Astrocyte (in vitro differentiated cells and primary cell): ENCODE data around the gene IKBKE. TPM values are rescaled to one million over a fixed set of nuclear protein-coding genes. Genes with fewer than 3 reads are reported as not detected.
A peak's percentile ranks its signal among the peaks of the same experiment; 100 is the strongest.

Source experiments
- DNase-seq: peaks from one replicate; pipeline ENCODE4 v3.0.0-alpha.2; 2010; ENCODE audit warnings: low read depth
- FAIRE-seq: peaks from 2 replicates; lab custom pipeline; 2011; peaks lifted over from hg19 to GRCh38; lab: Jason Lieb, UNC
- H2AFZ ChIP-seq: 2 replicates; pipeline ENCODE4 v1.6.0; 2012; ENCODE audit warnings: low read depth, low read length, inconsistent platforms
- H3K27ac ChIP-seq: 2 replicates; pipeline ENCODE4 v1.5.1; 2011; ENCODE audit warnings: low read depth, low read length, inconsistent platforms
- H3K27me3 ChIP-seq: 2 replicates; pipeline ENCODE4 v1.6.0; 2011; ENCODE audit warnings: low read length, inconsistent platforms; ENCODE audit not compliant: insufficient read depth
- H3K36me3 ChIP-seq: 2 replicates; pipeline ENCODE4 v1.5.1; 2011; ENCODE audit warnings: low read length, inconsistent platforms; ENCODE audit not compliant: insufficient read depth
- H3K4me1 ChIP-seq: 2 replicates; pipeline ENCODE4 v1.5.1; 2011; ENCODE audit warnings: low read length, inconsistent platforms; ENCODE audit not compliant: insufficient read depth
- H3K4me2 ChIP-seq: 2 replicates; pipeline ENCODE4 v1.6.0; 2012; ENCODE audit warnings: low read length, inconsistent platforms
- H3K4me3 ChIP-seq: 2 replicates; pipeline ENCODE4 v1.5.1; 2011; ENCODE audit warnings: low read depth, mild to moderate bottlenecking, low read length, inconsistent platforms; ENCODE audit not compliant: insufficient read depth
- H3K79me2 ChIP-seq: 2 replicates; pipeline ENCODE4 v1.6.0; 2012; ENCODE audit warnings: mild to moderate bottlenecking, low read length, inconsistent platforms; ENCODE audit not compliant: insufficient read depth
- H3K9ac ChIP-seq: 2 replicates; pipeline ENCODE4 v1.6.0; 2012; ENCODE audit warnings: mild to moderate bottlenecking, low read length, inconsistent platforms
- H3K9me3 ChIP-seq: 2 replicates; pipeline ENCODE4 v1.5.1; 2012; ENCODE audit warnings: low read depth, mild to moderate bottlenecking, low read length, inconsistent platforms; ENCODE audit not compliant: insufficient read depth
- H4K20me1 ChIP-seq: 2 replicates; pipeline ENCODE4 v1.6.0; 2012; ENCODE audit warnings: low read length, inconsistent platforms; ENCODE audit not compliant: insufficient read depth
- H3K27ac Mint-ChIP-seq: one replicate; pipeline ENCODE4 v1.8.0; 2021; ENCODE audit warnings: mild to moderate bottlenecking, mixed read lengths; ENCODE audit not compliant: unreplicated experiment
- H3K27me3 Mint-ChIP-seq: one replicate; pipeline ENCODE4 v1.8.0; 2021; ENCODE audit warnings: low read depth, mixed read lengths; ENCODE audit not compliant: unreplicated experiment
- H3K36me3 Mint-ChIP-seq: one replicate; pipeline ENCODE4 v1.8.0; 2021; ENCODE audit warnings: low read depth, mixed read lengths; ENCODE audit not compliant: unreplicated experiment
- H3K4me1 Mint-ChIP-seq: one replicate; pipeline ENCODE4 v1.8.0; 2021; ENCODE audit warnings: low read depth, mixed read lengths; ENCODE audit not compliant: unreplicated experiment
- H3K4me3 Mint-ChIP-seq: one replicate; pipeline ENCODE4 v1.8.0; 2021; ENCODE audit warnings: mild to moderate bottlenecking, moderate library complexity, mixed read lengths; ENCODE audit not compliant: unreplicated experiment
- H3K9me3 Mint-ChIP-seq: one replicate; pipeline ENCODE4 v1.8.0; 2021; ENCODE audit warnings: mild to moderate bottlenecking, mixed read lengths; ENCODE audit not compliant: unreplicated experiment
- CTCF ChIP-seq: IDR thresholded peaks from 2 replicates; pipeline ENCODE4 v1.5.1; 2011; ENCODE audit warnings: low read depth, mild to moderate bottlenecking, inconsistent platforms, low read length, moderate library complexity; ENCODE audit not compliant: insufficient read depth
- EZH2 ChIP-seq: IDR thresholded peaks from 2 replicates; pipeline ENCODE4 v1.6.1; 2012; ENCODE audit warnings: mild to moderate bottlenecking, low read length, inconsistent platforms; ENCODE audit not compliant: insufficient read depth
- total RNA-seq: library from RNA; stranded (reverse); gene quantifications from 2 replicates; pipeline ENCODE4 v1.2.1, GENCODE V29; 2021

The IKBKE gene
- total RNA-seq, 1 donor from 2014 or later, result 17.0 TPM

- Mint-ChIP-seq H3K36me3 (no peaks in the 10 kb centered on the region), H3K4me3 (no peak overlapping the region), H3K4me1 (peaks cover 15% of the 10 kb centered on the region), H3K9me3 (no peaks in the 10 kb centered on the region), H3K27me3 (peaks cover 53% of the 10 kb centered on the region), H3K27ac (no peak overlapping the region)
- no peaks in the 10 kb centered on the region for H3K9me3 ChIP-seq
- DNase-seq, result no peak
- peaks cover 7% of the 10 kb centered on the region for H4K20me1 ChIP-seq
- H3K4me3 ChIP-seq, result no peak overlapping the region
- no peaks in the 10 kb centered on the region for H3K79me2 ChIP-seq
- peaks cover 26% of the 10 kb centered on the region for H3K4me1 ChIP-seq
- FAIRE-seq, result no peak
- no peak overlapping the region for H3K27ac ChIP-seq
- no peaks in the 10 kb centered on the region for H3K36me3 ChIP-seq
- H3K4me2 ChIP-seq, result peak overlapping the region; percentile 61
- H3K27me3 ChIP-seq, result peaks cover 33% of the 10 kb centered on the region
- H3K9ac ChIP-seq, result no peak overlapping the region
- no peak overlapping the region for H2AFZ ChIP-seq
- TF ChIP-seq EZH2, result no peak
- no peak for TF ChIP-seq CTCF
Measured at GRCh38 chr1:206512058-206512850, 42.0 kb downstream of the IKBKE start.

DNA sequence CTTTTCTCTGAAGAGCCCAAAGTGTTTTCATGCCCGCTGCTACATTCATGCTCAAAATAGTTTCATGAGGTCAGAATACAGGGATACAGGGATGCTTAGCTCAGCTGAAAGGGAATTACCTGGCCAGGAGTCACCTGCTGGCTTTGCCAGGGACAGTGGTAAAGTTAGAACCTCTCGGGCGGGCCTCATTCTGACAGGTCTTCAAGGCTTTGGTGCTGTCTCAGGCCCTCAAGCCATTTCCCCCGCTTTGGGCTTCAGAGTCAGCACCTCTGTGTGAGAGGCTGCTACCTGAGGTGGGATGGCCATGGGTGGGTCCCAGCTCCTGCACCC lies 42.5 kb downstream of the IKBKE start:
- no peak overlapping the region for H3K4me3 ChIP-seq
- Mint-ChIP-seq H3K9me3 (no peaks in the 10 kb centered on the region), H3K27me3 (peaks cover 57% of the 10 kb centered on the region), H3K27ac (no peak overlapping the region), H3K36me3 (no peaks in the 10 kb centered on the region), H3K4me3 (no peak overlapping the region), H3K4me1 (peaks cover 15% of the 10 kb centered on the region)
- H2AFZ ChIP-seq, result no peak overlapping the region
- DNase-seq (no peak), FAIRE-seq (no peak)
- H3K36me3 ChIP-seq, result no peaks in the 10 kb centered on the region
- peak overlapping the region; percentile 70 for H3K4me2 ChIP-seq
- H3K4me1 ChIP-seq, result peaks cover 26% of the 10 kb centered on the region
- H3K9me3 ChIP-seq, result no peaks in the 10 kb centered on the region
- no peak overlapping the region for H3K9ac ChIP-seq
- H3K79me2 ChIP-seq, result no peaks in the 10 kb centered on the region
- peaks cover 7% of the 10 kb centered on the region for H4K20me1 ChIP-seq
- no peak for TF ChIP-seq CTCF
- no peak for TF ChIP-seq EZH2
- no peak overlapping the region for H3K27ac ChIP-seq
- H3K27me3 ChIP-seq, result peaks cover 32% of the 10 kb centered on the region

GRCh38 chr1:206513312-206514111 lies 43.2 kb downstream of the IKBKE start:
- Mint-ChIP-seq H3K27me3 (peaks cover 54% of the 10 kb centered on the region), H3K36me3 (no peaks in the 10 kb centered on the region), H3K27ac (no peak overlapping the region), H3K4me1 (peaks cover 15% of the 10 kb centered on the region), H3K9me3 (no peaks in the 10 kb centered on the region), H3K4me3 (peak overlapping the region; percentile 50)
- DNase-seq (peak; percentile 84), FAIRE-seq (no peak)
- TF ChIP-seq CTCF, result no peak
- no peak for TF ChIP-seq EZH2
- H3K4me2 ChIP-seq, result peak overlapping the region; percentile 70
- H3K9me3 ChIP-seq, result no peaks in the 10 kb centered on the region
- peak overlapping the region; percentile 58 for H2AFZ ChIP-seq
- peaks cover 7% of the 10 kb centered on the region for H4K20me1 ChIP-seq
- H3K36me3 ChIP-seq, result no peaks in the 10 kb centered on the region
- H3K27ac ChIP-seq, result peak overlapping the region; percentile 45
- H3K79me2 ChIP-seq, result no peaks in the 10 kb centered on the region
- peaks cover 25% of the 10 kb centered on the region for H3K27me3 ChIP-seq
- H3K4me1 ChIP-seq, result peaks cover 26% of the 10 kb centered on the region
- no peak overlapping the region for H3K4me3 ChIP-seq
- no peak overlapping the region for H3K9ac ChIP-seq
